T-helper 17 cell (primary cell): ENCODE results near the gene TMEM187. TPM values are rescaled to one million over a fixed set of nuclear protein-coding genes. Genes with fewer than 3 reads are reported as not detected.

Source experiments
- ATAC-seq: fragments of 150-1000 bp; cut with Tn5 transposase; 2 replicates; pipeline ENCODE4 v1.10.0; 2021; ENCODE audit warnings: mild to moderate bottlenecking, moderate library complexity
- DNase-seq, 3 donors: peaks; one replicate each; pipeline versions ENCODE4 v3.0.0 to v3.0.0-alpha.2; 2020 to 2021
- H3K9me3 ChIP-seq: one replicate; pipeline ENCODE4 v1.7.0; 2013; ENCODE audit warnings: low read length, mild to moderate bottlenecking; ENCODE audit not compliant: control insufficient read depth, poor library complexity, severe bottlenecking
- H3K27ac Mint-ChIP-seq: one replicate; pipeline ENCODE4 v1.8.0; 2022; ENCODE audit warnings: mild to moderate bottlenecking, moderate library complexity, mixed read lengths
- H3K27me3 Mint-ChIP-seq: one replicate; pipeline ENCODE4 v1.8.0; 2022; ENCODE audit warnings: mixed read lengths
- H3K36me3 Mint-ChIP-seq: one replicate; pipeline ENCODE4 v1.8.0; 2022; ENCODE audit warnings: low read depth, mixed read lengths
- H3K4me1 Mint-ChIP-seq: one replicate; pipeline ENCODE4 v1.8.0; 2022; ENCODE audit warnings: mild to moderate bottlenecking, mixed read lengths
- H3K4me3 Mint-ChIP-seq: one replicate; pipeline ENCODE4 v1.8.0; 2022; ENCODE audit warnings: mild to moderate bottlenecking, moderate library complexity, mixed read lengths
- total RNA-seq, 4 donors: library from RNA in 2 of 4; stranded (reverse) in 2 of 4; gene quantifications; one replicate each; pipeline ENCODE4 v1.2.3 and lab custom pipeline; 2022 to 2026

TMEM187 gene
- total RNA-seq, 2 donors from 2014 or later = 2.4 to 3.0 TPM

- ATAC-seq = no peak
- H3K9me3 ChIP-seq = no peaks in the 10 kb centered on the region
- no peak for DNase-seq
- H3K36me3 Mint-ChIP-seq = no peaks in the 10 kb centered on the region
- no peaks in the 10 kb centered on the region for H3K27me3 Mint-ChIP-seq
- no peak overlapping the region for H3K27ac Mint-ChIP-seq
- no peak overlapping the region for H3K4me3 Mint-ChIP-seq
- H3K4me1 Mint-ChIP-seq = peaks cover 4% of the 10 kb centered on the region
Measured at GRCh38 chrX:153954558-153955227, 17.9 kb upstream of the TMEM187 start.

- ATAC-seq = no peak
- DNase-seq = no peak
- Mint-ChIP-seq H3K4me1 (peaks cover 4% of the 10 kb centered on the region), H3K27ac (peak overlapping the region; percentile 54), H3K36me3 (no peaks in the 10 kb centered on the region), H3K27me3 (no peaks in the 10 kb centered on the region), H3K4me3 (no peak overlapping the region)
- no peaks in the 10 kb centered on the region for H3K9me3 ChIP-seq
Measured at GRCh38 chrX:153955228-153955732, 17.3 kb upstream of the TMEM187 start.

- H3K27ac Mint-ChIP-seq = peak overlapping the region; percentile 54
- no peaks in the 10 kb centered on the region for H3K27me3 Mint-ChIP-seq
- DNase-seq (no peak), ATAC-seq (no peak)
- H3K36me3 Mint-ChIP-seq = no peaks in the 10 kb centered on the region
- peaks cover 4% of the 10 kb centered on the region for H3K4me1 Mint-ChIP-seq
- no peaks in the 10 kb centered on the region for H3K9me3 ChIP-seq
- no peak overlapping the region for H3K4me3 Mint-ChIP-seq
Measured at GRCh38 chrX:153956044-153956907, 16.3 kb upstream of the TMEM187 start.

- no peak overlapping the region for H3K4me3 Mint-ChIP-seq
Measured at GRCh38 chrX:153957224-153957623, 15.3 kb upstream of the TMEM187 start.

GRCh38 chrX:153958605-153959004, 13.9 kb upstream of the TMEM187 start:
- no peak overlapping the region for H3K27ac Mint-ChIP-seq
- no peaks in the 10 kb centered on the region for H3K4me1 Mint-ChIP-seq
- DNase-seq (no peak), ATAC-seq (no peak)
- no peaks in the 10 kb centered on the region for H3K9me3 ChIP-seq
- no peak overlapping the region for H3K4me3 Mint-ChIP-seq
- no peaks in the 10 kb centered on the region for H3K27me3 Mint-ChIP-seq
- H3K36me3 Mint-ChIP-seq = no peaks in the 10 kb centered on the region

More at GRCh38 chrX:153957224-153957623, 15.3 kb upstream of the TMEM187 start:
- Mint-ChIP-seq H3K36me3 (no peaks in the 10 kb centered on the region), H3K27me3 (no peaks in the 10 kb centered on the region), H3K4me1 (peaks cover 4% of the 10 kb centered on the region), H3K27ac (no peak overlapping the region)
- no peak for ATAC-seq
- H3K9me3 ChIP-seq = no peaks in the 10 kb centered on the region
- DNase-seq = no peak

- no peak for DNase-seq
- Mint-ChIP-seq H3K36me3 (no peaks in the 10 kb centered on the region), H3K27ac (no peak overlapping the region), H3K27me3 (no peaks in the 10 kb centered on the region), H3K4me3 (no peak overlapping the region), H3K4me1 (no peaks in the 10 kb centered on the region)
- no peak for ATAC-seq
- no peaks in the 10 kb centered on the region for H3K9me3 ChIP-seq
Measured at GRCh38 chrX:153959649-153960048, 12.9 kb upstream of the TMEM187 start.

- Mint-ChIP-seq H3K36me3 (no peaks in the 10 kb centered on the region), H3K27me3 (no peaks in the 10 kb centered on the region)
- no peak for DNase-seq
Measured at GRCh38 chrX:153960077-153960476, 12.5 kb upstream of the TMEM187 start.

GRCh38 chrX:153960786-153961185, 11.8 kb upstream of the TMEM187 start:
- ATAC-seq (no peak), DNase-seq (no peak)
- no peaks in the 10 kb centered on the region for H3K9me3 ChIP-seq
- H3K27me3 Mint-ChIP-seq = no peaks in the 10 kb centered on the region
- no peaks in the 10 kb centered on the region for H3K4me1 Mint-ChIP-seq
- no peak overlapping the region for H3K4me3 Mint-ChIP-seq
- H3K36me3 Mint-ChIP-seq = no peaks in the 10 kb centered on the region
- peak overlapping the region; percentile 67 for H3K27ac Mint-ChIP-seq

More at GRCh38 chrX:153960077-153960476, 12.5 kb upstream of the TMEM187 start:
- H3K9me3 ChIP-seq = no peaks in the 10 kb centered on the region
- H3K4me1 Mint-ChIP-seq = no peaks in the 10 kb centered on the region
- no peak for ATAC-seq
- H3K27ac Mint-ChIP-seq = no peak overlapping the region
- no peak overlapping the region for H3K4me3 Mint-ChIP-seq

- H3K4me3 Mint-ChIP-seq = no peak overlapping the region
- peak overlapping the region; percentile 67 for H3K27ac Mint-ChIP-seq
- H3K36me3 Mint-ChIP-seq = no peaks in the 10 kb centered on the region
- ATAC-seq (no peak), DNase-seq (no peak)
- no peaks in the 10 kb centered on the region for H3K27me3 Mint-ChIP-seq
- H3K4me1 Mint-ChIP-seq = no peaks in the 10 kb centered on the region
- no peaks in the 10 kb centered on the region for H3K9me3 ChIP-seq
Measured at GRCh38 chrX:153961292-153961691, 11.3 kb upstream of the TMEM187 start.

GRCh38 chrX:153963546-153963945, 9.0 kb upstream of the TMEM187 start:
- no peaks in the 10 kb centered on the region for H3K9me3 ChIP-seq
- Mint-ChIP-seq H3K27ac (no peak overlapping the region), H3K4me1 (peaks cover 11% of the 10 kb centered on the region), H3K27me3 (no peaks in the 10 kb centered on the region), H3K4me3 (no peak overlapping the region), H3K36me3 (no peaks in the 10 kb centered on the region)
- ATAC-seq (no peak), DNase-seq (no peak)

- Mint-ChIP-seq H3K4me1 (peaks cover 11% of the 10 kb centered on the region), H3K4me3 (no peak overlapping the region), H3K27me3 (no peaks in the 10 kb centered on the region), H3K36me3 (no peaks in the 10 kb centered on the region), H3K27ac (no peak overlapping the region)
- H3K9me3 ChIP-seq = no peaks in the 10 kb centered on the region
- ATAC-seq (no peak), DNase-seq (no peak)
Measured at GRCh38 chrX:153964105-153964504, 8.4 kb upstream of the TMEM187 start.

GRCh38 chrX:153965406-153965805, 7.1 kb upstream of the TMEM187 start:
- no peaks in the 10 kb centered on the region for H3K27me3 Mint-ChIP-seq
- H3K4me1 Mint-ChIP-seq = peaks cover 11% of the 10 kb centered on the region
- H3K4me3 Mint-ChIP-seq = peak overlapping the region; percentile 99
- DNase-seq = no peak
- no peak for ATAC-seq
- H3K9me3 ChIP-seq = no peaks in the 10 kb centered on the region
- no peaks in the 10 kb centered on the region for H3K36me3 Mint-ChIP-seq
- H3K27ac Mint-ChIP-seq = peak overlapping the region; percentile 94

GRCh38 chrX:153966283-153966688, 6.3 kb upstream of the TMEM187 start:
- ATAC-seq (no peak), DNase-seq (no peak)
- peaks cover 11% of the 10 kb centered on the region for H3K4me1 Mint-ChIP-seq
- H3K36me3 Mint-ChIP-seq = no peaks in the 10 kb centered on the region
- peak overlapping the region; percentile 94 for H3K27ac Mint-ChIP-seq
- H3K27me3 Mint-ChIP-seq = no peaks in the 10 kb centered on the region
- H3K4me3 Mint-ChIP-seq = peak overlapping the region; percentile 99
- H3K9me3 ChIP-seq = no peaks in the 10 kb centered on the region
